H1 (cell line): ENCODE results near the gene RNF141. TPM values are rescaled to one million over a fixed set of nuclear protein-coding genes. Genes with fewer than 3 reads are reported as not detected.

Experiments
- CTCF ChIA-PET: fragments of 300-600 bp; sonication (Branson Sonifier 250); formaldehyde crosslinking; loops from one replicate; lab custom pipeline; 2021; ENCODE audit not compliant: partially characterized antibody; lab: Charles Lee
- POLR2A ChIA-PET: fragments of 300-600 bp; sonication (Branson Sonifier 250); formaldehyde crosslinking; loops from one replicate; lab custom pipeline; 2021; ENCODE audit warnings: inconsistent platforms; ENCODE audit not compliant: partially characterized antibody; lab: Charles Lee
- DNase-seq, 2 experiments: peaks; one replicate each; pipeline versions ENCODE4 v3.0.0 to v3.0.0-alpha.2; 2010 to 2022; ENCODE audit warnings: low spot score in 2 of 2, low read depth in 1 of 2, mixed read lengths in 1 of 2
- FAIRE-seq: peaks from 2 replicates; lab custom pipeline; 2011; peaks lifted over from hg19 to GRCh38; lab: Jason Lieb, UNC
- H2AFZ ChIP-seq: 2 replicates; pipeline ENCODE4 v1.8.1; 2012; ENCODE audit warnings: low read length, inconsistent platforms
- H2AK5ac ChIP-seq: 2 replicates; pipeline ENCODE4 v1.6.1; 2013; ENCODE audit warnings: low read depth, low read length
- H2BK120ac ChIP-seq: replicated peaks from 2 replicates; pipeline ENCODE3; 2013; ENCODE audit warnings: low read depth, low read length, inconsistent platforms
- H2BK12ac ChIP-seq: 2 replicates; pipeline ENCODE4 v1.6.1; 2013; ENCODE audit warnings: low read depth, low read length
- H2BK15ac ChIP-seq: 2 replicates; pipeline ENCODE4 v1.6.1; 2013; ENCODE audit warnings: low read length
- H2BK20ac ChIP-seq: 2 replicates; pipeline ENCODE4 v1.6.1; 2013; ENCODE audit warnings: low read length
- H2BK5ac ChIP-seq: 2 replicates; pipeline ENCODE4 v1.6.1; 2013; ENCODE audit warnings: low read depth, low read length
- H3K14ac ChIP-seq: 2 replicates; pipeline ENCODE4 v1.6.1; 2013; ENCODE audit warnings: inconsistent platforms; ENCODE audit not compliant: insufficient read length
- H3K18ac ChIP-seq: 2 replicates; pipeline ENCODE4 v1.6.1; 2013; ENCODE audit warnings: low read length; ENCODE audit errors: extremely low read depth
- H3K23ac ChIP-seq: 2 replicates; pipeline ENCODE4 v1.6.1; 2013; ENCODE audit warnings: inconsistent platforms; ENCODE audit not compliant: insufficient read length
- H3K23me2 ChIP-seq: 2 replicates; pipeline ENCODE4 v1.6.1; 2013; ENCODE audit warnings: low read depth, low read length
- H3K27ac ChIP-seq: 2 replicates; pipeline ENCODE4 v1.6.1; 2011; ENCODE audit warnings: low read depth, low read length, inconsistent platforms
- H3K27me3 ChIP-seq, 4 experiments: replicated peaks in 1 of 4; 1 replicate in 1 of 4; 2 replicates in 3 of 4; pipeline versions ENCODE4 v1.6.1 to v1.8.1; 2011 to 2013; ENCODE audit warnings: low read length in 3 of 4, mild to moderate bottlenecking in 3 of 4, inconsistent platforms in 2 of 4, mixed read lengths in 2 of 4, moderate library complexity in 1 of 4; ENCODE audit not compliant: control insufficient read depth in 3 of 4, insufficient read depth in 3 of 4; ENCODE audit errors: extremely low read depth in 1 of 4
- H3K36me3 ChIP-seq, 4 experiments: 2 replicates each; pipeline versions ENCODE4 v1.6.1 to v1.8.1; 2011 to 2013; ENCODE audit warnings: mild to moderate bottlenecking in 4 of 4, low read length in 3 of 4, moderate library complexity in 2 of 4, control low read depth in 1 of 4, inconsistent platforms in 1 of 4; ENCODE audit not compliant: insufficient read depth in 4 of 4, control insufficient read depth in 2 of 4
- H3K4ac ChIP-seq: replicated peaks from 2 replicates; pipeline ENCODE3; 2013; ENCODE audit warnings: low read length, low read depth, mixed read lengths, inconsistent platforms; ENCODE audit not compliant: insufficient read length
- H3K4me1 ChIP-seq, 4 experiments: replicated peaks in 1 of 4; 1 replicate in 1 of 4; 2 replicates in 3 of 4; pipeline versions ENCODE4 v1.6.1 to v1.8.1; 2011 to 2013; ENCODE audit warnings: low read length in 3 of 4, inconsistent platforms in 2 of 4, mixed read lengths in 1 of 4; ENCODE audit not compliant: insufficient read depth in 4 of 4, control insufficient read depth in 3 of 4
- H3K4me2 ChIP-seq, 2 experiments: 2 replicates each; pipeline versions ENCODE4 v1.6.1 to v1.8.1; 2011 to 2013; ENCODE audit warnings: low read depth in 2 of 2, low read length in 2 of 2, control low read depth in 1 of 2, inconsistent platforms in 1 of 2, mild to moderate bottlenecking in 1 of 2; ENCODE audit not compliant: insufficient read depth in 1 of 2
- H3K4me3 ChIP-seq, 4 experiments: fragments of 200-600, 300-600 bp in 1 of 4; sonication (generic), shearing (Covaris generic), sonication (Bioruptor Twin) in 1 of 4; 2 replicates each; pipeline versions ENCODE4 v1.5.1 to v1.8.1; 2011 to 2016; ENCODE audit warnings: low read length in 4 of 4, low read depth in 3 of 4, control low read depth in 2 of 4, inconsistent platforms in 2 of 4, mild to moderate bottlenecking in 2 of 4, mixed read lengths in 1 of 4, moderate library complexity in 1 of 4; ENCODE audit not compliant: insufficient read depth in 2 of 4; ENCODE audit errors: extremely low read depth in 1 of 4
- H3K56ac ChIP-seq: replicated peaks from 2 replicates; pipeline ENCODE3; 2013; ENCODE audit warnings: low read depth, mild to moderate bottlenecking, mixed read lengths, low read length, inconsistent platforms; ENCODE audit not compliant: insufficient read length
- H3K79me1 ChIP-seq: 2 replicates; pipeline ENCODE4 v1.6.1; 2013; ENCODE audit warnings: low read depth, low read length, control low read depth
- H3K79me2 ChIP-seq, 2 experiments: 2 replicates each; pipeline versions ENCODE4 v1.6.1 to v1.8.1; 2012 to 2013; ENCODE audit warnings: low read length in 2 of 2, mild to moderate bottlenecking in 2 of 2, inconsistent platforms in 1 of 2; ENCODE audit not compliant: insufficient read depth in 2 of 2, control insufficient read depth in 1 of 2
- H3K9ac ChIP-seq, 4 experiments: replicated peaks in 1 of 4; 1 replicate in 1 of 4; 2 replicates in 3 of 4; pipeline versions ENCODE4 v1.6.1 to v1.8.1; 2011 to 2013; ENCODE audit warnings: low read depth in 3 of 4, low read length in 3 of 4, control low read depth in 2 of 4, mild to moderate bottlenecking in 2 of 4, moderate library complexity in 2 of 4, inconsistent platforms in 1 of 4; ENCODE audit errors: extremely low read depth in 1 of 4
- H3K9me3 ChIP-seq, 2 experiments: 2 replicates each; pipeline versions ENCODE4 v1.6.1 to v1.8.1; 2012 to 2013; ENCODE audit warnings: mild to moderate bottlenecking in 2 of 2, moderate library complexity in 2 of 2, control low read depth in 1 of 2, inconsistent platforms in 1 of 2, low read depth in 1 of 2, low read length in 1 of 2, mixed read lengths in 1 of 2; ENCODE audit not compliant: insufficient read depth in 2 of 2
- H4K20me1 ChIP-seq, 2 experiments: replicated peaks in 1 of 2; 2 replicates each; pipeline versions ENCODE3 to v1.8.1; 2011 to 2013; ENCODE audit warnings: inconsistent platforms in 2 of 2, low read length in 2 of 2, mild to moderate bottlenecking in 1 of 2; ENCODE audit not compliant: insufficient read depth in 2 of 2, control insufficient read depth in 1 of 2
- H4K5ac ChIP-seq: 2 replicates; pipeline ENCODE4 v1.6.1; 2013; ENCODE audit warnings: low read length, low read depth, mixed read lengths, inconsistent platforms; ENCODE audit not compliant: insufficient read length
- H4K8ac ChIP-seq: 2 replicates; pipeline ENCODE4 v1.8.0; 2013; ENCODE audit warnings: mild to moderate bottlenecking, moderate library complexity, low read length, inconsistent platforms; ENCODE audit not compliant: insufficient read depth; ENCODE audit errors: extremely low read depth
- H4K91ac ChIP-seq: replicated peaks from 2 replicates; pipeline ENCODE3; 2013; ENCODE audit warnings: low read length, mixed read lengths, inconsistent platforms; ENCODE audit not compliant: insufficient read length
- CEBPB ChIP-seq: IDR thresholded peaks from 2 replicates; pipeline ENCODE4 v1.6.1; 2012; ENCODE audit warnings: low read depth, low read length
- CHD1 ChIP-seq: IDR thresholded peaks from 2 replicates; pipeline ENCODE4 v1.6.1; 2012; ENCODE audit warnings: low read depth, low read length, improper control_type of control experiment
- EZH2 ChIP-seq: fragments of 200-600 bp; sonication (generic); IDR thresholded peaks from 2 replicates; pipeline ENCODE4 v1.7.1; 2012; ENCODE audit warnings: low read depth, mild to moderate bottlenecking, moderate library complexity, low read length, inconsistent platforms; ENCODE audit not compliant: severe bottlenecking
- TAF1 ChIP-seq: IDR thresholded peaks from 2 replicates; pipeline ENCODE4 v1.6.1; 2011; ENCODE audit warnings: mild to moderate bottlenecking, low read depth, low read length
- TBP ChIP-seq: IDR thresholded peaks from 2 replicates; pipeline ENCODE4 v1.6.1; 2011; ENCODE audit warnings: low read depth, low read length, improper control_type of control experiment
- WGBS, 2 experiments: shearing (Covaris generic) in 1 of 2; methylation state at CpG; one replicate each; pipeline versions ENCODE4 v1.1.6 to v1.1.7; 2013 to 2015; ENCODE audit warnings: low lambda C conversion rate in 2 of 2, mixed read lengths in 2 of 2, inconsistent platforms in 1 of 2, low coverage in 1 of 2, missing lambda C conversion rate in 1 of 2; ENCODE audit not compliant: insufficient replicate concordance in 2 of 2, insufficient coverage in 1 of 2, insufficient read length in 1 of 2; ENCODE audit errors: extremely low coverage in 1 of 2, missing lambda C conversion rate in 1 of 2; 5-methylcytosine and 5-hydroxymethylcytosine counted together
- polyA plus RNA-seq, 7 experiments: library from polyadenylated mRNA; depleted of rRNA in 3 of 7; stranded (reverse) in 5 of 7; unstranded in 2 of 7; fragments of >200 nt in 5 of 7; fragments of 200-250 nt in 2 of 7; gene quantifications; 1 replicate in 5 of 7; 2 replicates in 1 of 7; 4 replicates in 1 of 7; pipeline versions ENCODE4 v1.2.1 to v1.2.3, GENCODE V29; 2011 to 2013; ENCODE audit warnings: missing spikeins in 2 of 7, mixed read lengths in 2 of 7
- total RNA-seq: library from RNA; stranded (reverse); fragmentation: NEBNext Ultra II Directional; extraction: Animal tissue kit (Norgen Biotek cat#: 25700); gene quantifications from 2 replicates; pipeline ENCODE4 v1.2.1, GENCODE V29; 2021

Gene RNF141
- total and polyA plus RNA-seq, 2 of the 8 experiments (the other 6 are each of a cell fraction or from before 2014, with no cell fraction given): 8.5 to 22.8 TPM

- no peak for DNase-seq
- H3K4me3 ChIP-seq: no peak overlapping the region
- peaks cover 0 to 9% of the 10 kb centered on the region in 2 experiments for H4K20me1 ChIP-seq
- H3K27me3 ChIP-seq: no peaks in the 10 kb centered on the region; a peak in 1 of 7 replicates
- no peak overlapping the region for H3K4me2 ChIP-seq
- POLR2A ChIA-PET: interaction anchor here (0.6 kb wide), 1 partner anchor 191 kb away, joined by 3 read pairs; no protein-coding TSS in a partner anchor
- H3K18ac ChIP-seq: no peak overlapping the region
- FAIRE-seq: no peak
- no peak overlapping the region for H2BK20ac ChIP-seq
- no peak overlapping the region for H3K56ac ChIP-seq
- CTCF ChIA-PET: interaction anchor here (0.6 to 1.8 kb wide), 8 partner anchors 10 to 744 kb away, joined by 3 to 5 read pairs (median 3); partner anchors contain the start of gene RNF141
- H3K23me2 ChIP-seq: no peaks in the 10 kb centered on the region
- no peak overlapping the region for H2BK120ac ChIP-seq
- no peaks in the 10 kb centered on the region for H3K79me2 ChIP-seq
- H3K4ac ChIP-seq: no peak overlapping the region
- H4K5ac ChIP-seq: no peak overlapping the region
- H2BK15ac ChIP-seq: no peak overlapping the region
- H2AFZ ChIP-seq: no peak overlapping the region
- 0 out of 7 replicates have a peak, but pooled peaks cover 0 to 3% (median 0%) of the 10 kb centered on the region in 4 experiments for H3K4me1 ChIP-seq
- no peak overlapping the region for H3K27ac ChIP-seq
- H3K9ac ChIP-seq: no peak overlapping the region
- no peak for TF ChIP-seq CEBPB
- no peak for TF ChIP-seq CHD1
- no peak for TF ChIP-seq EZH2
- TF ChIP-seq TBP: no peak
- no peak for TF ChIP-seq TAF1
- H4K8ac ChIP-seq: no peak overlapping the region
- no peaks in the 10 kb centered on the region; a peak in 1 of 8 replicates for H3K36me3 ChIP-seq
- no peak overlapping the region for H4K91ac ChIP-seq
- H2BK5ac ChIP-seq: no peak overlapping the region
- H3K23ac ChIP-seq: no peak overlapping the region
- H3K79me1 ChIP-seq: no peaks in the 10 kb centered on the region
- H3K14ac ChIP-seq: no peak overlapping the region
- H2AK5ac ChIP-seq: no peak overlapping the region
- H2BK12ac ChIP-seq: no peak overlapping the region
- 84% methylated on average over 5 of the region's 5 CpGs; no CpG with 5 or more reads in 1 of the 2 experiments for WGBS, 2 experiments
- no peaks in the 10 kb centered on the region for H3K9me3 ChIP-seq
These were observed 37.1 kb downstream of the RNF141 start for GRCh38 chr11:10503777-10504480.
